Heart left ventricle (tissue), 16 donors: ENCODE results near the gene POLR3H. TPM values are rescaled to one million over a fixed set of nuclear protein-coding genes. Genes with fewer than 3 reads are reported as not detected.

ENCODE experiments used
- ATAC-seq, 4 donors: fragments of 200-7000 bp; cut with Tn5 transposase; one replicate each; pipeline ENCODE4 v1.9.1; 2020 to 2022; ENCODE audit warnings: moderate library complexity in 4 of 4, mild to moderate bottlenecking in 3 of 4, moderate number of reproducible peaks in 1 of 4
- DNase-seq, 5 donors: peaks; one replicate each; pipeline ENCODE4 v3.0.0-alpha.2; 2020
- H3K27ac ChIP-seq, 12 donors: fragments of 200-600 bp; sonication (generic) in 4 of 12; one replicate each; pipeline versions ENCODE4 v1.5.0 to v1.8.0; 2016 to 2022; ENCODE audit warnings: mild to moderate bottlenecking in 2 of 12
- H3K27me3 ChIP-seq, 9 donors: fragments of 200-600 bp; sonication (generic) in 2 of 9; one replicate each; pipeline versions ENCODE4 v1.5.1 to v1.8.0; 2016 to 2022; ENCODE audit warnings: mild to moderate bottlenecking in 3 of 9
- H3K36me3 ChIP-seq, 9 donors: fragments of 200-600 bp; sonication (generic) in 2 of 9; one replicate each; pipeline versions ENCODE4 v1.5.0 to v1.8.0; 2018 to 2022; ENCODE audit warnings: mild to moderate bottlenecking in 2 of 9
- H3K4me1 ChIP-seq, 12 donors: fragments of 200-600 bp; sonication (generic) in 4 of 12; one replicate each; pipeline versions ENCODE4 v1.5.0 to v1.8.0; 2016 to 2022; ENCODE audit warnings: mild to moderate bottlenecking in 3 of 12
- H3K4me3 ChIP-seq, 12 donors: fragments of 200-600 bp; sonication (generic) in 4 of 12; one replicate each; pipeline versions ENCODE4 v1.5.0 to v1.8.0; 2017 to 2022; ENCODE audit warnings: mild to moderate bottlenecking in 9 of 12, moderate library complexity in 4 of 12
- H3K9me3 ChIP-seq, 12 donors: fragments of 200-600 bp; sonication (generic) in 4 of 12; one replicate each; pipeline versions ENCODE4 v1.5.0 to v1.8.0; 2016 to 2022; ENCODE audit warnings: mild to moderate bottlenecking in 1 of 12
- CTCF ChIP-seq, 12 donors: fragments of 200-600 bp; sonication (generic) in 4 of 12; IDR thresholded peaks; one replicate each; pipeline versions ENCODE4 v1.5.0 to v1.8.0; 2018 to 2022; ENCODE audit warnings: antibody characterized with exemption in 12 of 12, mild to moderate bottlenecking in 5 of 12
- POLR2A ChIP-seq, 2 donors: fragments of 450-650 bp; IDR thresholded peaks; one replicate each; pipeline ENCODE4 v1.6.1; 2017; ENCODE audit warnings: antibody characterized with exemption in 2 of 2, mild to moderate bottlenecking in 2 of 2, moderate library complexity in 2 of 2
- WGBS, 4 donors: extraction: QIAGEN DNeasy Blood & Tissue Kit in 2 of 4; methylation state at CpG; one replicate each; pipeline versions ENCODE4 v1.1.5 to v1.1.7; 2013 to 2018; 5-methylcytosine and 5-hydroxymethylcytosine counted together
- intact Hi-C, 10 donors: fragments of 100-400 bp; cut with DNase I; formaldehyde crosslinking; loops; one replicate each; pipeline versions ENCODE4 v1.11.1 to v1.14.2; 2022
- polyA plus RNA-seq, 2 donors: library from polyadenylated mRNA; stranded (reverse); fragments of 200-250 nt; gene quantifications; one replicate each; pipeline ENCODE4 v1.2.3, GENCODE V29; 2013
- total RNA-seq, 9 donors: library from RNA; depleted of rRNA in 2 of 9; stranded (reverse); fragments of >200 nt in 2 of 9; fragmentation: NEBNext Ultra II Directional in 3 of 9; extraction: Animal tissue kit (Norgen Biotek cat#: 25700) in 3 of 9; gene quantifications; one replicate each; pipeline versions ENCODE4 v1.1.0 to v1.2.4, GENCODE V29; 2016 to 2023
- donor health status: ischemic (EF 13 %, LVEDD 7.1; RV severe dilation, severe dysfunction).
- donor health status: healthy with polysubstance abuse.
- donor health status: DM: no; HTN: yes; CAD: no.
- donor health status: DM: no; HTN: no; CAD: no.
- donor health status: ischemic (EF 25% LVEDD 6.9; RV normal size, moderate dysfunction).
- donor health status: ischemic (EF 25% LVEDD 5.7; RV mildly dilated, moderate dysfunction).
- donor health status: healthy.
- donor health status: DM: yes; HTN: yes; CAD: no.
- donor health status: ischemic (EF 35%, LVEDD 5.7; RV mildly dilated, moderate dysfunction).
- donor health status: nonischemic (EF 11% LVEDD 7.7; RV severe dilation, severe dysfunction).
- donor health status: DM: yes; HTN: yes; CAD: no.
- donor health status: PGD.
- donor health status: ischemic (EF 29% LVEDD 5.4; RV normal size, mild dysfunction).
- donor health status: nonischemic (EF 23%, LVEDD 6.1; RV moderate dilation, normal function).

The POLR3H gene
- total and polyA plus RNA-seq, 11 donors: 12.2 to 31.2 (median 19.3) TPM

GRCh38 chr22:41587347-41587723, 43.1 kb upstream of the POLR3H start:
- ATAC-seq (no peak), DNase-seq (no peak)
- H3K4me1 ChIP-seq: peaks cover 0 to 26% (median 11%) of the 10 kb centered on the region in 12 donors
- WGBS, 4 donors: 89 to 95% (median 94%) methylated on average over 7 of the region's 7 CpGs
- TF ChIP-seq POLR2A (IDR thresholded peaks at IDR 0.05): no peak
- no peak for TF ChIP-seq CTCF (IDR thresholded peaks at IDR 0.05)
- H3K27me3 ChIP-seq: no peaks in the 10 kb centered on the region
- no peaks in the 10 kb centered on the region for H3K9me3 ChIP-seq
- H3K36me3 ChIP-seq: peaks cover 0 to 34% (median 18%) of the 10 kb centered on the region in 9 donors
- no peak overlapping the region for H3K4me3 ChIP-seq
- intact Hi-C loops: loop anchor here in 1 of 10 donors (5.0 kb wide), 1 partner anchor 35 kb away; no protein-coding TSS in a partner anchor
- H3K27ac ChIP-seq: no peak overlapping the region

- ATAC-seq (no peak), DNase-seq (no peak)
- Histone ChIP-seq H3K4me3 (no peak overlapping the region), H3K27ac (no peak overlapping the region), H3K4me1 (peaks cover 0 to 28% (median 11%) of the 10 kb centered on the region in 12 donors), H3K9me3 (no peaks in the 10 kb centered on the region), H3K36me3 (peaks cover 0 to 42% (median 24%) of the 10 kb centered on the region in 9 donors), H3K27me3 (no peaks in the 10 kb centered on the region)
- TF ChIP-seq CTCF (IDR thresholded peaks at IDR 0.05): no peak
- no peak for TF ChIP-seq POLR2A (IDR thresholded peaks at IDR 0.05)
- 98 to 100% (median 98%) methylated on average over 7 of the region's 7 CpGs for WGBS, 4 donors
- intact Hi-C loops: loop anchor here in 1 of 10 donors (5.0 kb wide), 1 partner anchor 34 kb away; no protein-coding TSS in a partner anchor
Observed at GRCh38 chr22:41585898-41586297, 41.6 kb upstream of the POLR3H start.

- H3K27me3 ChIP-seq: no peaks in the 10 kb centered on the region
- WGBS, 4 donors: 94 to 97% (median 96%) methylated on average over 6 of the region's 6 CpGs
- H3K4me1 ChIP-seq: peaks cover 0 to 28% (median 10%) of the 10 kb centered on the region in 12 donors
- DNase-seq (no peak), ATAC-seq (no peak)
- no peak for TF ChIP-seq POLR2A (IDR thresholded peaks at IDR 0.05)
- TF ChIP-seq CTCF (IDR thresholded peaks at IDR 0.05): no peak
- intact Hi-C loops: loop anchor here in 2 of 10 donors (5.0 kb wide), 2 partner anchors 33 to 43 kb away; partner anchors contain the start of gene POLR3H (in 1 of the 2)
- H3K36me3 ChIP-seq: peaks cover 0 to 50% (median 26%) of the 10 kb centered on the region in 9 donors
- no peak overlapping the region for H3K4me3 ChIP-seq
- H3K9me3 ChIP-seq: no peaks in the 10 kb centered on the region
- H3K27ac ChIP-seq: no peak overlapping the region
Observed at GRCh38 chr22:41584881-41585280, 40.6 kb upstream of the POLR3H start.

GRCh38 chr22:41582694-41583093, 38.4 kb upstream of the POLR3H start:
- WGBS, 4 donors: 51 to 60% (median 53%) methylated on average over 8 of the region's 8 CpGs
- Histone ChIP-seq H3K27me3 (no peaks in the 10 kb centered on the region), H3K36me3 (peaks cover 0 to 70% (median 26%) of the 10 kb centered on the region in 9 donors), H3K27ac (peak overlapping the region in 9 of 12 donors; percentile 18 to 64 (median 52)), H3K4me3 (no peak overlapping the region), H3K4me1 (peaks cover 0 to 19% (median under 1%) of the 10 kb centered on the region in 12 donors), H3K9me3 (no peaks in the 10 kb centered on the region)
- TF ChIP-seq POLR2A (IDR thresholded peaks at IDR 0.05) (no peak), CTCF (IDR thresholded peaks at IDR 0.05) (no peak)
- intact Hi-C loops: loop anchor here in 1 of 10 donors (5.0 kb wide), 1 partner anchor 40 kb away; the partner anchor contains the start of gene POLR3H
- ATAC-seq (peak; percentile 2 to 42 (median 32)), DNase-seq (peak in 1 of 5 donors; percentile 56)
